Measurements from ENCODE around the gene FEN1.

DNA sequence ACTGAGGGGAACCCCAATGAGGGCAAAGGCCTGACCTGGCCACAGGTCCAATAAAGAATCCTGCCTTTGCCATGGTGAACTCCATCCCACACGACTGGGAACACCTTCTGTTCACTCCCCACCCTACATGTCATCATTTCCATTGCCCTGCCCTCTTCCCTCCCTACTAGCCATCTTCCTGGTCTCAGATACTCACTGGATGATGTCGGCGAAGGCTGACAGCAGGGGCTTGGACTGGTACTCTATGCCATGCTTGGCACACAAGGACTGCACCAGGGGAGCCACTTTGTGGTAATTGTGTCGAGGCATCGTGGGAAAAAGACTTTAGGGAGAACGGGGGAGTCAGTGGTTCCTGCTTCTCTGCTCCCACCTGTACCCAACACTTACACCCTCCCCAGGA lies 9.9 kb downstream of the FEN1 start:
- TF ChIP-seq POLR2A (IDR thresholded peaks at IDR 0.05) (no peak), EP300 (IDR thresholded peaks at IDR 0.05) (no peak)
- TF ChIP-seq, protein P1, sequence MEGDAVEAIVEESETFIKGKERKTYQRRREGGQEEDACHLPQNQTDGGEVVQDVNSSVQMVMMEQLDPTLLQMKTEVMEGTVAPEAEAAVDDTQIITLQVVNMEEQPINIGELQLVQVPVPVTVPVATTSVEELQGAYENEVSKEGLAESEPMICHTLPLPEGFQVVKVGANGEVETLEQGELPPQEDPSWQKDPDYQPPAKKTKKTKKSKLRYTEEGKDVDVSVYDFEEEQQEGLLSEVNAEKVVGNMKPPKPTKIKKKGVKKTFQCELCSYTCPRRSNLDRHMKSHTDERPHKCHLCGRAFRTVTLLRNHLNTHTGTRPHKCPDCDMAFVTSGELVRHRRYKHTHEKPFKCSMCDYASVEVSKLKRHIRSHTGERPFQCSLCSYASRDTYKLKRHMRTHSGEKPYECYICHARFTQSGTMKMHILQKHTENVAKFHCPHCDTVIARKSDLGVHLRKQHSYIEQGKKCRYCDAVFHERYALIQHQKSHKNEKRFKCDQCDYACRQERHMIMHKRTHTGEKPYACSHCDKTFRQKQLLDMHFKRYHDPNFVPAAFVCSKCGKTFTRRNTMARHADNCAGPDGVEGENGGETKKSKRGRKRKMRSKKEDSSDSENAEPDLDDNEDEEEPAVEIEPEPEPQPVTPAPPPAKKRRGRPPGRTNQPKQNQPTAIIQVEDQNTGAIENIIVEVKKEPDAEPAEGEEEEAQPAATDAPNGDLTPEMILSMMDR (IDR thresholded peaks at IDR 0.05): no peak
